NCI-H2227 (cell line): Measurements from ENCODE around the gene BHLHE23.
A peak's percentile ranks its signal among the peaks of the same experiment; 100 is the strongest.

Source experiments
- DNase-seq: peaks from one replicate; lab custom pipeline; 2025; ENCODE audit not compliant: unreplicated experiment; lab: John Stamatoyannopoulos, UW

The BHLHE23 gene

DNA sequence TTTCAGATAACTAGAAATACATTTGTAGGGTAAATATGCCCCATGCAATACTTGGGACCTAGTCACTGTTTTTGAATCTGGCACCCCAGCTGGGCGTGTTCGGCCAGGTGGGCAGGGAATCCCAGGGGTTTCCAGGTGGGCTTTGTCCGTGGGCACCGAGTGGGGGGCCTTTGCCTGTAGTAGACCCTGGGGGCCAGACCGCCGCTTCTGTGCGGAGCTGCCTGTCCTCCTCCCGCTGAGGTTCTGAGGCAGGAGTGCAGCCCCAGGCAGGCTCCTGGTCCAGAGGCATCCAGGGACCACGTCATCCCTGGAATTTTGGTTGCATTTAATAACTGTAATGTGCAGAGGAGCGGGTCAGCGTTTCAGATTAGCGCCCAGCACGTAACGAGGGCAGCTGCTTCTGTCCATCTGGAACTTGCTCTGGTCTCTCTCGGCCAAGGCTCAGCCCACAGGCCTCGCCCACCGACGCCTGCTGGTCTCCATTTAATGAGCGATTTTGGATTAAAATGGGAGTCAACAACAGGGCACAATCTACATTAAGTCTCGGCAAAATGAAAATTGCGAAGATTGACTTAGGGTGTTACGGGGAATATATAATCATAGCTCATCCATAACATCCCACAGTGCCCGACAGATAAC lies 12.8 kb downstream of the BHLHE23 start:
- peak; percentile 26 for DNase-seq

DNA sequence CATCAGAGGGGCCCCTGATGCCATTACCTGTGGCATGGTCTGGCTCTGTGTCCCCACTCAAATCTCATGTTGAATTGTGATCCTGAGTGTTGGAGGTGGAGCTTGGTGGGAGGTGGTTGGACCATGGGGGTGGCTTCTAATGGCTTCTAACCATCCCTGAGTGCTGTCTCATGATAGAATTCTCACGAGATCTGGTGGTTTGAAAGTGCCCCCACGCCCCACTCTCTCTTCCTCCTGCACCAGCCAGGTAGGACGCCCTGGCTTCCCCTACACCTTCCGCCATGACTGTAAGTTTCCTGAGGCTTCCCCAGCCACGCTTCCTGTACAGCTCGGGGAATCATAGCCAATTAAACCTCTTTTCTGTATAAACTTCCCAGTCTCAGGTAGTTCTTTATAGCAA lies 14.9 kb downstream of the BHLHE23 start:
- DNase-seq = no peak

DNA sequence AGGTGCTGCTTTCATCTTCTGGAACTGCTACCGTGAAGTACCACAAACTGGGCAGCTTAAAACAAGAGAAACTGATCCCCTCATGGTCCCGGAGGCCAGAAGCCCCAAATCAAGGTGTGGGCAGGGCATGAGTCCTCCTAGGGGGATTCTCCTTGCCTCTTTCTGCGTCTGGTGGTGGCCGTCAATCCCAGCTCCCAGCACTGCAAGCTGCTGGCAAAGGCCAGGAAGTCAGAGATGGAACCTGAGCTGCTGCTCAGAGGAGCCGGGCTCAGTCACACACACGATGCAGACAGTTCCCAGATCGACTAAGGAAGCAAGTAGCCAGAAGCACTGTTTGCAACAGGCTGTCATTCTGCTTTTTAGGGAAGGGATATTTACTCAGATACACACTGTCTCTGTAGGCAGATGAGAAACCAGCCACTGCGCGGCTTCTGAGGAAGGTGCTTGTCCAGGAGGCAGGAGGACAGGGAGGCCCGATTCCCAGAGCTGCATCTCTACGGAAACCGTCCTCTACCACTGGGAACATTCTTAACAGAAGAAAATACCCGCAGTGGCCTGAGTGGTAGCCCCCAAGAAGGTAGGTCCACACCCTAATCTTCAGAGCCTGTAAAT lies 15.5 kb downstream of the BHLHE23 start:
- DNase-seq = no peak

DNA sequence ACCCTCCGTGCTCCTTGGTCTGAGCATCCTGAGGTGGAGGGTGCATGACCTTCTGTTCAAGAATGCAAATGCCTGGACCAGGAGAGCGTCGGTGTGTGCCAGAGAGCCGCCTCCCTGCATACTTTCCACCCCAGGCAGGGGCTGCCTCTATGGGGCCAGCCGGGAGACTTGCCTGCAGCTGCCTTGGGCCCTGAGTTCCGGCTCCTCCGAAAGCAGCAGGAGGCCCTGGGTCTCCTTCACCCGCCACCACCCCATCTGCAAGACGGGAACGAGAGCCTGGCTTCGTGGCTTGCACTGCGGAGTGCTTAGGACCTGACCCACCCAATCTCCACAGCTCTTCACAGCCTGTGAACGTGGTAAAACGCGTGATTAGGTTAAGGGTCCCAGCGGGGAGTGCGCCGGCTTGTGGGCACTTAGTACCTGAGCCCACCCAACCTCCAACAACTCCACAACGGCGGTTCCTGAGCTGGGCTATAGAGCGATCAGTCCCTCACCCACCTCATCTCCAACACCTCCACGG lies 16.4 kb downstream of the BHLHE23 start:
- DNase-seq = no peak

DNA sequence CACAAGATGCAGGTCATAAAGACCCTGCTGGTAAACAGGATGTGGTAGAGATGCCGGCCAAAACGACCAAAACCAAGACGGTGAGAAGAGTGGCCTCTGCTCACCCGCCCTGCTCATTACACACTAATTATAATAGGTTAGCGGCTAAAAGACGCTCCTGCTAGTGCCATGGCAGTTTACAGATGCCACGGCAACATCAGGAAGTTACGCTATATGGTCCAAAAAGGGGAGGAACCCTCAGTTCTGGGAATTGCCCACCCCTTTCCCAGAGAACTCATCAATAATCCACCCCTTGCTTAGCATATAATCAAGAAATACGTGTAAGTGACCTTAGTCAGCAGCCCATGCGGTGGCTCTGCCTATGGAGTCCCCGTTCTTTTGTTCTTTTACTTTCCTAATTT lies 17.6 kb downstream of the BHLHE23 start:
- DNase-seq = no peak

DNA sequence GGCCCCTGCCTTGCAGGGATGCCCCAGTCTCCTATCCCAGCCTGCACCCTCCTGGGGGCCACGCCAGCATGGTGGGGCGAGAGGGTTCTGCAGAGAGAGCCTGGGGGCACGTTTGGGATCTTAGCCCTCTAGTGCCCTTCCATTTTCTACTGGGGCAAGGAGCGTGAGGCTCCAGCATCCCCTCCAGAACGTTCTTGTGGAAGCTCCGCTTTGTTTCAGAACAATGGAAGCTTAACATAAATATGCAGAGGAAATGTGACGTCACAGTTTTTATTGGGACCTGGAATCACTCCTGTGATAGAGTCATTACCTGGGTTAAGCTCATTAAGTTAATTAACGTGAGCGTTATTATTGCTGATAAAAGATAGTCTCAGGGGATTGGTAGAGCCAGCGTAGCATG lies 19.6 kb downstream of the BHLHE23 start:
- no peak for DNase-seq

DNA sequence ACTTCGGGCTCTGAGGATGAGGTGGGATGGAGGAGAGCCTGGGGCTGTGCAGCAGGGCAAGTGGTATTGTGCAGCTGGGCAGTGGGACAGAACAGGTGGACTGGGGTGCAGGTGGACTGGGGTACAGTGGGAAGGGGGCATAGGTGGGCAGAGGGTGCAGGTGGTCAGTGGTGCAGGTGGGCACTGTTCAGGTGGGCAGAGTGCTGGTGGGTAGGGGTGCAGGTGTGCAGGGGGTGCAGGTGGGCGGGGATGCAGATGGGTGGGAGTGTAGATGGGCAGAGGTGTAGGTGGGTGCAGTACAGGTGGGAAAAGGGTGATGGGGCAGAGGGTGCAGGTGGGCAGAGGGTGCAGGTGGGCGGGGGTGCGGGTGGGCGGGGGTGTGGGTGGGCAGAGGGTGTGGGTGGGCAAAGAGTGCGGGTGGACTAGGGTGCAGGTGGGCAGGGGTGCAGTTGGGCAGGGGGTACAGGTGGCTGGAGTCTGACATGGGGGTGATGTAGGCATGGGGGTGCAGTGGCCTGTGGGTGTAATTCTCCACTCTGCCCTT lies 20.4 kb downstream of the BHLHE23 start:
- no peak for DNase-seq

DNA sequence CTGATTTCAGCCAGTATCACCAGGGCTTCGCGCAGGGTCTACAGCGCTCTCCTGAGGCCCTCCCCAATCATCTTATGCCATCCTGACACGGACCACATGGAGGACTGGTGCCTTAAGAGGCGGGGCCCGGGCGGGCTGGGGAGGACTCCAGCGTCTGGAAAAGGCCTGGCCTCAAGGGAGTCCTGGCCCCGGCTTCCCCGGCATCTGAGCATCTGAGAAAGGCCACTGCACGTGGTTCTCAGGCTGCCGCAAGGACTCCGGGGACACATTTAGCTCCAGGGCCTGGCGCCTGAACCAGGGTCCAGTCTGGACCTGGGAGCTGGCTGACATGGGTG lies 21.4 kb downstream of the BHLHE23 start:
- no peak for DNase-seq

DNA sequence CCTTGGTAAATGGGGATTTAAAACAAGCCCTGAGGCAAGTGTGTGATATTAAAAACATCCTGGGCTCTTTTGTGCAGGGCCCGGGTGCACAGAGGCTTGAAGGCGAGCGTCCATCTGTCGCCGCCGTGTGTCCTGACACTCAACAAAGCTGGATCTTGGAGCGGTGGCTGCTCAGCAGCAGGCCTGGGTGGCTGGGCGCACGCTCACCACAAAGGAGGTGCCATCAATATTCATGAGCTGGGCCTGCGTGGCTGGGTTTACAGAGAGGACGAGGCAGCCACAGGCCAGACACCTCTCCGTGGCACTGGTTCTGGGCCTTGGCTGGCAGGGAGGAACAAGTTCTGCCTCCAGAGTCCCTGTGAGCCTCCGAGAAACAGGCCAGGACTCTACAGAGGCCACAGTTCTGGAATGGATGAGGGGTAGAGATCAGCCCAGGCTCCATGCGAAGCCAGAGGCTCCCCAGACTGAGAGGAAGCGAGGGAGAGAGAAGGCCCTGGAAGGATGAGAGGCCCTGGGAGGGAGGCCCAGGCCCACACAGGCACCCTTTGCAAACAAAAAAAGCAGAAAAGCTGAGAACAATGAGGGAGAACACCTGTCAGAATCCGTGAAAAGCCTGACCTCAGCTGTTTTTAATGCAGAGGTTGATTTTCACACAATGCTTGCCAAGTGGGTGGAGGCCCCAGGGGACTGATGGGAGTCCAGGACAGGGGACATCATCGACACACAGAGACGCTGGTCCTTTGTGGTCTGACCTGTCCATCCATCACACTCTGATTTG lies 21.9 kb downstream of the BHLHE23 start:
- DNase-seq = no peak

DNA sequence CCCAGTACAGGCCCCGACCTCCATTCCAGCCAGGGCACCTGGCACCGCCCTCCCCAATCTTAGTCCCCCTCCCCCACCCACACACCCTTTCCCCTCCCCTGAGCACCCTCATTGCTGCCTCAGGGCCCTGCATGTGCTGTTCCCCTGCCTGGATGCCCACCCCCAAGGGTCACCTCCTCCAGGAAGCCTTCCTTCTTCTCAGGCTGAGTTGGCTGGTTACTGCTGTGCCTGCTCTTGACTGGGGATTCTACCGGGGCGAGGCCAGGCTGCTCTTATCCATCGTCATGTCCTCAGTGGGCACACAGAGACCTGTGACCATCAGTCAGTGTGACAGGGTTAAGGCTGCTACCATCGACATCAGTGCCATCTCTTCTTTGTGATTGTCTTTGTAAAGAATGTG lies 23.6 kb downstream of the BHLHE23 start:
- DNase-seq = no peak

DNA sequence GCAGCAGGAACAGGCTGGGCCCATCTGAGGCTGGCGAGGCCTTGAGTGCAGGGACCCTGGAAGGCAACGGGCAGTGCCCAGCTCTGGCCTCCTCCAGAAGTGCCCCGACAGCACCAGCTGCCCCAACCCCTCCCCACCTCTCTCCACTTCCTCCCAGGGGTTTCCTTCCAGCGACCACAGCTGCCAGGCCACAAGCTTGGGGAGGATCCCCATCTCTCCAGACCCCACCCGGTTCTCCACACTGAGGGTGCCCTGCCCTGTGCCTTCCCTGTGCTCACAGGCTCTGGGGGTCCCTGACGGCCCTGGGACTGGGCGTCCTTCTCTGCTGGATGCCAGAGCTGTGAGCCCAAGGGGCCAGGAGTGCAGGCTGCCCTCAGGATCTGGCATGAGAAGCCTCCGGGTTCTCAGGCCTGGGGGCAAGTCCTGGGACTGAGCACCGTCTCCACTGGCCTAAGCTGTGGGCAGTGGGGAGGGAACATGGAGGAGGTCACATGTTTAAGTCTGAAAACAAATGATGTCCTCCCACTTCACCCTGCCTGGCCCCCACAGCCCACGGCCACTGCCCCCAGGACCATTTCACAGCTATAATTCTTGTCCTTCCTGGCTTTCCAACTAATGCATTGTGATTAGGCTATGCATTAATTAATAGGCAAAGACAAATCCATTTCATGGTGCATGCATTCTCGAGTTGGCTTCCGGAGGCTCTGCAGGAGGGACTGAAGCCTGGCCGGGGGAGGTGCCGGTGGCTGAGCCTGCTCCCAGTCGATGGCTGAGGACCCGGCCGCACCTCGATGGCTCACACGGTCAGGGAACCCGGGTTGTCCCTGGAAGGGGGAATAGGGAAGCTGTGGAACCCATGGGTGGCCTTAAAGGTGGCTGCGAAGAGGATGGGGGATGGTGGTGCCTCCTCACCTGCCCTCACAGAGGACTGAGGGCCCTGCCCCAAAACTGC lies 24.4 kb downstream of the BHLHE23 start:
- DNase-seq = no peak

DNA sequence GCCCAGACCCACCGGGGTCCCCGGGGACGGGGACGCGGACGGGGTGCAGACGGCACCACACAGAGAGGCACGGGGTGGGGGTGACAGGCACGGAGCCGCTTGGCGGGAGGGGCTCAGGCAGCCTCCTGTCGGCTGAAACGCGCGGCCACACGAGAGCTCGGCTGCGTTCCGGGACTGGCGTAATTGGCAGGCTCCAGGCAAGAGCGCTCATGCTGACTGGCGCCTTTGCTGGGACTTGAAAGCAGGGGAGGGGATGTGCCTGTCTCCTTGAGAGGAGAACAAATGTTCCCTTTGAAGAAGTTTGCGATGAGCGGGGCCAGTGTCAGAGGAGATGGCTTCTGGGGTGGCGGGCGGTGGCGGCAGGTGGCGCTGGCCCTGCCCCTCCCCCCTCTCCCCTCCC lies 25.8 kb downstream of the BHLHE23 start:
- peak; percentile 78 for DNase-seq

DNA sequence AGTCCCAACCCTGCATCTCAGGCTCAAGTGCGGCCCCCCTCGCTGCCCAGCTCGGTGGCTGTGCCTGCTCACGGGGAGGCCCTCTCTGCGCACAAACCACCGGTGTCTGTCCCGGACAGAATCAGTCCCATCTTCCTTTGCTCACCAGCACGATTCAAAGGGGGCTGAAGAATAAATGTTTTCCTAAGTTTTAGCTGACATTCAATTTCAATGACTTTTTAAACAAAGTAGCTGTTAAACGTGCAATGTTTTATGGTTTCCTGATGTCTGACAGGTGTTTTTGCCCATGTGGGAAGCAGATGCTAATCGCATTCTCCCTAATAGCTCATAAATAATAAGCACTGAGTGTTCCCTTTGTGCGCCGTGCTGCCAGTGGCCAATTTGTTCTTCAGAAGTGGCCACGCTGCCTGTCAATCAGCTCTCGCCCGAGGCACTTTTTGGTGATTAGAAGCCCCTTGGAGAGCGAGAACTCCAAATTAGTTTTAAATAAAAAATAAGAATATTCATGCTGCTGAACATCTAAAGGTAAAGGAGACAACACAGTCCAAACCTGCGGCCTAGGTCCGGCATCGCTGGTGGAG lies 26.3 kb downstream of the BHLHE23 start:
- peak; percentile 32 for DNase-seq

DNA sequence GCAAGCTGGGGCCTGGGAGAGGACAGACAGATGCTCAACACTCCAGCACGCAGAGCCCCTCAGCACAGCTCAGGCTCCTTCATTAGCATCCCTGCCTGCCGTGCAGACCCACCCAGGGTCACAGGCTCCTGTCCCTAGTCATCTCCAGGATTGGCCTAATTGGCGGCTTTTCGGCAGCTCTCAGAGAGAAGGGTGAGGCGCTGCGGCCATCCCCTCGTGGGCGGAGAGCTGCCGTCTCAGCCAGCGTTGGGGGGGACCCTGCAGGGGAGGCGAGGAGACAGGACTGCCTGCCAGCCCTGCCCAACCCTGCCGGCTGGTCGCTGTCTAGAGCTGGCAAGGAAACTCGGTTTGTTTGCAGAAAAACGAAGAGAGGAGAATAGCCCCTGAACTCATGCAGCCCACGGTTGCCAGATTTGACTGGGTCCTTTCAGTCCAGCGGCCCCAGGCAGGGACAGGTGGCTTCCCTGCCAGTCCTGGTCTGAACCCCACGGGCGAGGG lies 26.8 kb downstream of the BHLHE23 start:
- DNase-seq = peak; percentile 67

DNA sequence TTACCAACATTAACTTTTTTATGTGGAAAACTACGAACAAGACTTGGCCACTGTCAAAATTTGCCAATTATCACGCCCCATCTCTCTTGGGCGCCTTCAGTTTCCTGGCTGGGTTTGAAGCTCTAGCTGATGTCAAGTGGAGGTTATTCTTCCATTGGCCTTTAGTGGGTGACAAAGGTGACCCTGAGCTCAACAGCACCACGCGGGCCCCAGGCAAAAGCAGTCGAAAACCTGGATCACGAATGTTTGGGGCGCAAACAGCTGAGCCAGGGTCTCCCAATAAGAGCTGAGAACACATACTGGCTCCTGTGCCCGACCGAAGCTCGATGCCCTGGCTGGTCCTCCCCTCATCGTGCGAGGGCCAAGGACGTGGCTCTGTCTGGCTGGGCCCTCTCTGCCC lies 27.5 kb downstream of the BHLHE23 start:
- no peak for DNase-seq

DNA sequence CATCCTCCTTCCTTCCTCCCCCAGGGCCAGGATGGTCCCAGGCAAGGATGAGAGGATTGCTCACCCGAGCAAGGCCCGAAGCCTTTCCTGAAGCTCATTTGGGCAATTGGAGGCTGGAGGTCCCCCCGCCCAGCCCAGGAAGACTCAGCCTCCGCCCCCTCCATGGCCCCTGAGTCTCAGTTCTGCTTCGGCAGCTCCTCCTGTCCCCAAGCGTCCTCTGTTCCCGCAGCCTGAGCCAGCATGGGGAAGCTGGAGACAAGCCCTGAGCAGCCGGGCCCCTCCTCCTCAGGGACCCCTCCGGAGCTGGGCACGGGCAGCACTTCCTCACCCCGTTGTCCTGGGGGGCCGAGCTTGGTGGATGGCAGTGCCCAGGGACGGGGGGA lies 28.2 kb downstream of the BHLHE23 start:
- no peak for DNase-seq

DNA sequence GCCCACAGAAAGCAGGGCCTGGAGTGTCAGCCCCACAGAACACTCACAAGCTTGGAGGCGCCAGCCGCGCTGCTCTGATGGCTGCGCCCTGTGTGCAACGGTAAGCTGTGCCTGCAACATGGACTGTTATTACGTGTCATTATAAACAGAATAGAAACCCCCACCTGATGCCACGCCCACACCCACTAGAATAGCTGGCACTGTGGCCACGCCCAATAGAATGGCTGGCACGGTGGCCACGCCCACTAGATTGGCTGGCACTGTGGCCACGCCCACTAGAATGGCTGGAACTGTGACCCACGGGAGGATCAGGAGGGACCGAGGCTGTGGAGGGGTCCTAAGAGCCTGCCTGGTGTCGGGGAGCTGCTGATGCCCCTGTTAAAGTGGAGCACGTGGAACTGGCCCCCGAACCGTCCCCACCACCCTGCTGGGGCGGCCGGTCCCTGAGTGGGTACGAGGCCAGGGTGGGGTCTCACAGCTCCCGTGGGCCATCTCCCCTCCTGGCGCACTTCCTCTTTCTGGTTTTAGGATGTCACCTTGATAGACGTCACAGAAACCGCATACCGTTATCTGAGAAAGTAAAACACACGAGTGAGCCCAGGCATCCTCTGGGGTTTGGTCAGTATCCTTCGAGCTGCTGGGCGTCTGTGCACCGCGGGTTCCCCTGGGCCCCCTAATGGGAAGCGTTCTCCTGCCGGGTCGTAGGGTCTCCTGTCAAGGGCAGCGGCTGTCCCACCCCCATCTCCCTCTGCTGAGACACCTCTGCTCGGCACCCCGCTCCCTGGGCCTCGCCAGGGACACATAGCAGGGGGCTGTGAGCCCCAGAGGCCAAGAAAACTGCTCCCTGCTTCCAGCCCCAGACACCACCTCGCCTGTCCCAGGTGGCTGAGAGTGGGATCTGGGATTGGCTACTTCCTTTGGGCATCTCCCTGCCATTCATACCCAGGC lies 28.9 kb downstream of the BHLHE23 start:
- DNase-seq = peak; percentile 64

DNA sequence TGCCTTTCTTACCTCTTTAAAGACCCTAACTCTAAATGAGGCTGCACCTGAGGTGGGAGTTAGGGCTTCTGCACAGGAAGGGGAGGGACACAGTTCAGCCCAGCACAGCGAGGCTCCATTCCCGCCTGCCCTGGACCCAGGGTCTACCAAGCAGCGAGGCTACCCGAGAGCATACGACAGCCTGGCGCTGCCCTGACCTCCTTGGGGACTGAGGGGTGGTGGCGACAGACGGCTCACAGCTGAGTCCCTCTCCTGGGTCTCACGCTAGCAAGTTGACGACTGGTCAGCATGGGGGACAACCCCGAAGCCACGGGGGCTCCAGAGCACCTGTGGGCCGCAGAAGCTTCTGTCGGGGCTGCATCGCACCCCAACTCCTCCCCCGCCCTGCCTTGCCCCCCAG lies 29.9 kb downstream of the BHLHE23 start:
- no peak for DNase-seq

DNA sequence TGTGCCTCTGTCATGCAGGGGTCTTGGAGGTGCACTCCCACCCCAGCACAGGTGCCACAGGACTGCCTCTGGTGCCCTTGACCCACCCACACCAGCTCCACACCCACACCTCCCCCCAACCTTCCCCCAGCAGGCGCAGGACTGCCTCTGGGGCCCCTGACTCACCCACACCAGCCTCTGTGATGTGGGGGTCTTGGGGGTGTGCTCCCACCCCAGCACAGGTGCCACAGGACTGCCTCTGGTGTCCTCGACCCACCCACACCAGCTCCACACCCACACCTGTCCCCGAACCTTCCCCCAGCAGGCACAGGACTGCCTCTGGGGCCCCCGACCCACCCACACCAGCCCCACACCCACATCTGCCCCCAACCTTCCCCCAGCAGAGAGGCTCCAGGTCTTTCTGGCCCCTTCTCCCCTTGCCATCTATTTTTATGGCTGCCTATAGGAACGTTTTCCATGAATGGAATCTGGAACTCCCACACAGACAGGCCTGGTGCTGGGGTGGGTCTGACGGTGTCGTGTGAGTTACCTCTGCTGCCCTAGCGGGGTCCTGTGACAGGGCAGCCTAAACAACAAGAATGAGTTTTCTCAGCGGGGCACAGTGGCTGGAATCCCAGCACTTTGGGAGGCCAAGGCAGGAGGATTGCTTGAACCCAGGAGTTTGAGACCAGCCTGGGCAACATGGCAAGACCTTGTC lies 30.8 kb downstream of the BHLHE23 start:
- no peak for DNase-seq
